ENCODE data around the gene DCPS.
A peak's percentile ranks its signal among the peaks of the same experiment; 100 is the strongest.
"Not testable (repeated sequence)": the region's sequence is repeated elsewhere in the genome, so short reads cannot be mapped to it uniquely, and the experiment has no call there.

DCPS gene

GRCh38 chr11:126345759-126346585 lies 42.1 kb downstream of the DCPS start:
- no peak for DNase-seq

- DNase-seq = no peak
Measured at GRCh38 chr11:126346586-126346940, 42.7 kb downstream of the DCPS start.

GRCh38 chr11:126346946-126347345 lies 43.1 kb downstream of the DCPS start:
- DNase-seq = not testable (repeated sequence)

GRCh38 chr11:126347751-126348668 lies 44.1 kb downstream of the DCPS start:
- DNase-seq = no peak

GRCh38 chr11:126348806-126349582 lies 45.1 kb downstream of the DCPS start:
- DNase-seq = no peak

- DNase-seq = no peak
Measured at GRCh38 chr11:126350836-126351235, 47.0 kb downstream of the DCPS start.

- no peak for DNase-seq
Measured at GRCh38 chr11:126352163-126352562, 48.3 kb downstream of the DCPS start.

GRCh38 chr11:126352934-126353801 lies 49.3 kb downstream of the DCPS start:
- DNase-seq = no peak

- DNase-seq = no peak
Measured at GRCh38 chr11:126354631-126355323, 50.9 kb downstream of the DCPS start.

- peak; percentile 77 for DNase-seq
Measured at GRCh38 chr11:126355324-126355925, 51.6 kb downstream of the DCPS start, which contains the start of gene ST3GAL4. Gene ST3GAL4, plus strand, starts transcription at chr11:126355686. Its CDS starts 50,470 bp downstream, at chr11:126406156.

- DNase-seq = no peak
Measured at GRCh38 chr11:126355926-126356897, 52.4 kb downstream of the DCPS start.

- DNase-seq = no peak
Measured at GRCh38 chr11:126357055-126357962, 53.4 kb downstream of the DCPS start.

- no peak for DNase-seq
Measured at GRCh38 chr11:126357969-126358762, 54.3 kb downstream of the DCPS start.

- DNase-seq = no peak
Measured at GRCh38 chr11:126358763-126359160, 54.9 kb downstream of the DCPS start.

- peak; percentile 95 for DNase-seq
Measured at GRCh38 chr11:126359431-126360048, 55.7 kb downstream of the DCPS start.

GRCh38 chr11:126360049-126360446 lies 56.2 kb downstream of the DCPS start:
- no peak for DNase-seq

GRCh38 chr11:126361400-126361799 lies 57.5 kb downstream of the DCPS start:
- no peak for DNase-seq
